GM23338 (cell line): Measurements from ENCODE around the gene GRK5. TPM values are rescaled to one million over a fixed set of nuclear protein-coding genes. Genes with fewer than 3 reads are reported as not detected.

Experiments used
- ATAC-seq: fragments of 200-7000 bp; cut with Tn5 transposase; 3 replicates; pipeline ENCODE4 v1.9.1; 2020
- DNase-seq: peaks from one replicate; pipeline ENCODE4 v3.0.0-alpha.2; 2015; ENCODE audit warnings: low spot score
- H2AFZ ChIP-seq: fragments of 200-600 bp; sonication (generic); 2 replicates; pipeline ENCODE4 v1.8.0; 2016; ENCODE audit warnings: antibody characterized with exemption, mild to moderate bottlenecking, moderate library complexity
- H3F3A ChIP-seq: fragments of 200-600 bp; sonication (generic); replicated peaks from 2 replicates; pipeline ENCODE4 v1.8.0; 2017; ENCODE audit warnings: antibody characterized with exemption, mixed run types, low read depth
- H3K27ac ChIP-seq: fragments of 200-600 bp; sonication (generic); 2 replicates; pipeline ENCODE4 v1.6.1; 2016; ENCODE audit warnings: low read depth
- H3K27me3 ChIP-seq: fragments of 200-600 bp; sonication (generic); 2 replicates; pipeline ENCODE4 v1.8.0; 2016; ENCODE audit warnings: mild to moderate bottlenecking, mixed run types, moderate library complexity; ENCODE audit not compliant: insufficient read depth
- H3K36me3 ChIP-seq: fragments of 200-600 bp; sonication (generic); 2 replicates; pipeline ENCODE4 v1.8.0; 2016; ENCODE audit warnings: mild to moderate bottlenecking; ENCODE audit not compliant: insufficient read depth
- H3K4me1 ChIP-seq: fragments of 200-600 bp; sonication (generic); 2 replicates; pipeline ENCODE4 v1.8.0; 2016; ENCODE audit warnings: mild to moderate bottlenecking, moderate library complexity; ENCODE audit not compliant: insufficient read depth
- H3K4me2 ChIP-seq: fragments of 200-600 bp; sonication (generic); 2 replicates; pipeline ENCODE4 v1.7.1; 2017; ENCODE audit warnings: mixed run types
- H3K4me3 ChIP-seq: fragments of 200-600 bp; sonication (generic); 2 replicates; pipeline ENCODE4 v1.6.1; 2016; ENCODE audit warnings: mixed run types
- H3K79me2 ChIP-seq: fragments of 200-600 bp; sonication (generic); replicated peaks from 2 replicates; pipeline ENCODE4 v1.8.0; 2017; ENCODE audit warnings: mild to moderate bottlenecking; ENCODE audit not compliant: insufficient read depth
- H3K9me2 ChIP-seq: fragments of 200-600 bp; sonication (generic); 2 replicates; pipeline ENCODE4 v1.8.0; 2017; ENCODE audit not compliant: insufficient read depth
- H4K20me1 ChIP-seq: fragments of 200-600 bp; sonication (generic); replicated peaks from 2 replicates; pipeline ENCODE4 v1.8.0; 2017; ENCODE audit warnings: mild to moderate bottlenecking; ENCODE audit not compliant: insufficient read depth
- H3K27ac Mint-ChIP-seq: 2 replicates; pipeline ENCODE4 v1.8.0; 2020; ENCODE audit warnings: inconsistent platforms, mild to moderate bottlenecking, moderate library complexity, mixed read lengths
- H3K27me3 Mint-ChIP-seq: 3 replicates; pipeline ENCODE4 v1.8.0; 2022; ENCODE audit warnings: low read depth, mild to moderate bottlenecking, moderate library complexity, mixed read lengths, inconsistent platforms; ENCODE audit not compliant: insufficient read depth, poor library complexity
- H3K36me3 Mint-ChIP-seq: 3 replicates; pipeline ENCODE4 v1.8.0; 2021; ENCODE audit warnings: low read depth, mild to moderate bottlenecking, inconsistent platforms, moderate library complexity, mixed read lengths
- H3K4me1 Mint-ChIP-seq: 3 replicates; pipeline ENCODE4 v1.8.0; 2020; ENCODE audit warnings: mild to moderate bottlenecking, inconsistent platforms, mixed read lengths
- H3K4me3 Mint-ChIP-seq: 3 replicates; pipeline ENCODE4 v1.8.0; 2021; ENCODE audit warnings: moderate library complexity, mild to moderate bottlenecking, inconsistent platforms, mixed read lengths
- H3K9me3 Mint-ChIP-seq: 3 replicates; pipeline ENCODE4 v1.8.0; 2020; ENCODE audit warnings: moderate library complexity, mild to moderate bottlenecking, inconsistent platforms, mixed read lengths
- CREB1 ChIP-seq: fragments of 250-450 bp; sonication (Bioruptor Pico); IDR thresholded peaks from 2 replicates; pipeline ENCODE4 v1.5.0; 2020; ENCODE audit warnings: low read depth, mild to moderate bottlenecking, moderate library complexity
- CTCF ChIP-seq, 2 experiments: fragments of 200-600 bp in 1 of 2; sonication (generic) in 1 of 2; conservative IDR thresholded peaks; 2 replicates each; pipeline versions ENCODE4 v1.5.1 to v1.6.1; 2016 to 2017; ENCODE audit warnings: antibody characterized with exemption in 2 of 2, low read depth in 2 of 2, mild to moderate bottlenecking in 2 of 2, moderate library complexity in 1 of 2
- ETS1 ChIP-seq: IDR thresholded peaks from 2 replicates; pipeline ENCODE4 v1.6.1; 2016; ENCODE audit warnings: antibody characterized with exemption
- EZH2 ChIP-seq: fragments of 200-600 bp; sonication (generic); IDR thresholded peaks from one replicate; pipeline ENCODE4 v1.8.0; 2017; ENCODE audit warnings: antibody characterized with exemption, mild to moderate bottlenecking, low read depth; ENCODE audit not compliant: unreplicated experiment
- EZH2phosphoT487 ChIP-seq: fragments of 200-600 bp; sonication (generic); IDR thresholded peaks from one replicate; pipeline ENCODE4 v1.8.1; 2018; ENCODE audit warnings: antibody characterized with exemption; ENCODE audit not compliant: unreplicated experiment
- JUNB ChIP-seq: IDR thresholded peaks from one replicate; pipeline ENCODE4 v1.6.1; 2016; ENCODE audit warnings: antibody characterized with exemption; ENCODE audit not compliant: unreplicated experiment
- NANOG ChIP-seq: IDR thresholded peaks from 2 replicates; pipeline ENCODE4 v1.6.1; 2016; ENCODE audit warnings: antibody characterized with exemption, borderline replicate concordance
- POLR2AphosphoS5 ChIP-seq: IDR thresholded peaks from 2 replicates; pipeline ENCODE4 v1.6.1; 2016; ENCODE audit warnings: antibody characterized with exemption, low read depth
- REST ChIP-seq: IDR thresholded peaks from one replicate; pipeline ENCODE4 v1.6.1; 2018; ENCODE audit warnings: antibody characterized with exemption; ENCODE audit not compliant: unreplicated experiment
- STAT1 ChIP-seq: IDR thresholded peaks from one replicate; pipeline ENCODE4 v1.6.1; 2016; ENCODE audit warnings: antibody characterized with exemption; ENCODE audit not compliant: unreplicated experiment
- ZNF114 ChIP-seq: fragments of 250-450 bp; sonication (Bioruptor Pico); IDR thresholded peaks from 2 replicates; pipeline ENCODE4 v1.5.0; 2020; ENCODE audit warnings: mild to moderate bottlenecking, moderate library complexity
- ZNF331 ChIP-seq: fragments of 250-450 bp; sonication (Bioruptor Pico); IDR thresholded peaks from 2 replicates; pipeline ENCODE4 v1.5.0; 2020; ENCODE audit warnings: low read depth, mild to moderate bottlenecking, moderate library complexity
- ZNF462 ChIP-seq: fragments of 250-450 bp; sonication (Bioruptor Pico); IDR thresholded peaks from 2 replicates; pipeline ENCODE4 v1.5.0; 2020; ENCODE audit warnings: mild to moderate bottlenecking, moderate library complexity
- polyA plus RNA-seq: library from polyadenylated mRNA; unstranded; fragments of >200 nt; fragmentation: Nextera tagmentation; extraction: Ambion mirVana; gene quantifications from 2 replicates; pipeline ENCODE4 v1.2.1, GENCODE V29; 2016
- total RNA-seq: library from RNA; depleted of rRNA; stranded (reverse); fragments of >200 nt; shearing (Covaris generic); gene quantifications from 2 replicates; pipeline ENCODE4 v1.2.3, GENCODE V29; 2014

Gene GRK5
- total and polyA plus RNA-seq, 2 experiments from 2014 or later: 0.53 to 2.0 TPM

- TF ChIP-seq ZNF114 (CRISPR knock-in tag) (no peak), POLR2AphosphoS5 (no peak), EZH2phosphoT487 (no peak), NANOG (no peak), CTCF (conservative IDR thresholded peaks at IDR 0.05; ENCODE audit: low read depth in 2 of 2) (no peak), STAT1 (no peak), REST (no peak), JUNB (no peak), CREB1 (no peak), ZNF331 (CRISPR knock-in tag) (no peak), ETS1 (no peak), ZNF462 (CRISPR knock-in tag) (no peak), EZH2 (no peak)
- H4K20me1 ChIP-seq: no peaks in the 10 kb centered on the region
- DNase-seq (no peak), ATAC-seq (no peak)
- no peak overlapping the region for H3K4me2 ChIP-seq
- Mint-ChIP-seq H3K4me1 (no peaks in the 10 kb centered on the region; the same call in 2 of the 3 replicates), H3K27me3 (peaks cover 5% of the 10 kb centered on the region), H3K27ac (no peak overlapping the region), H3K9me3 (peaks cover 43% of the 10 kb centered on the region), H3K36me3 (peaks cover 16% of the 10 kb centered on the region; the same call in 2 of the 3 replicates), H3K4me3 (no peak overlapping the region)
- 0 out of 2 replicates have a peak, but pooled peaks cover 3% of the 10 kb centered on the region for H3K9me2 ChIP-seq
- no peak overlapping the region for H3K27ac ChIP-seq
- no peaks in the 10 kb centered on the region for H3K79me2 ChIP-seq
- H3F3A ChIP-seq: no peaks in the 10 kb centered on the region
- no peaks in the 10 kb centered on the region for H3K36me3 ChIP-seq
- no peaks in the 10 kb centered on the region for H3K27me3 ChIP-seq
- H2AFZ ChIP-seq: no peak overlapping the region
- H3K4me1 ChIP-seq: no peaks in the 10 kb centered on the region
- no peak overlapping the region for H3K4me3 ChIP-seq
These were observed 146.1 kb downstream of the GRK5 start for GRCh38 chr10:119353421-119353820.
